ENCODE data around the gene SMPD4. TPM values are rescaled to one million over a fixed set of nuclear protein-coding genes. Genes with fewer than 3 reads are reported as not detected.
"Not testable (repeated sequence)": the region's sequence is repeated elsewhere in the genome, so short reads cannot be mapped to it uniquely, and the experiment has no call there.

Gene SMPD4
- total RNA-seq, 1 donor from 2014 or later: 26.7 TPM

DNA sequence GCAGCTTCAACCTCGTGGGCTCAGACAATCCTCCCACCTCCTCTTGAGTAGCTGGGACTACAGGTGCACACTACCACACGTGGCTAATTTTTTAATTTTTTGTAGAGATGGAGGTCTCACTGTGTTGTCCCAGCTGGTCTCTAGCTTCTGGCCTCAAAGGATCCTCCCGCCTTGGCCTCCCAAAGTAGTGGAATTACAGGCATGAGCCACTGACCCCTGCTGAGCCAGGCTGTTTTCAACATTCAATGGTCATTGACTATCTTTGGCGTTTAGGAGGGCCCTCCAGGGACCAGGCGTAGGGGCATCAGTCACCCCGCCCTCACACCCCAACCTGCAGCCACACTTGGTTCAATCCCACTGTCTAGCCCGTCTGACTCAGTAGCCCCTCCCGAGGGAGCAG, 5.9 kb upstream of the SMPD4 start:
- H3K9me3 ChIP-seq (replicated peaks): no peaks in the 10 kb centered on the region
- no peaks in the 10 kb centered on the region for H3K27me3 ChIP-seq (ENCODE audit: low read depth)
- DNase-seq: no peak
- H3K4me1 ChIP-seq: peaks cover 25% of the 10 kb centered on the region
- no peak overlapping the region for H3K27ac ChIP-seq (replicated peaks)
- intact Hi-C loops (cut with micrococcal nuclease): no loop called here
- H3K36me3 ChIP-seq: peaks cover 10% of the 10 kb centered on the region
- TF ChIP-seq, protein P1, sequence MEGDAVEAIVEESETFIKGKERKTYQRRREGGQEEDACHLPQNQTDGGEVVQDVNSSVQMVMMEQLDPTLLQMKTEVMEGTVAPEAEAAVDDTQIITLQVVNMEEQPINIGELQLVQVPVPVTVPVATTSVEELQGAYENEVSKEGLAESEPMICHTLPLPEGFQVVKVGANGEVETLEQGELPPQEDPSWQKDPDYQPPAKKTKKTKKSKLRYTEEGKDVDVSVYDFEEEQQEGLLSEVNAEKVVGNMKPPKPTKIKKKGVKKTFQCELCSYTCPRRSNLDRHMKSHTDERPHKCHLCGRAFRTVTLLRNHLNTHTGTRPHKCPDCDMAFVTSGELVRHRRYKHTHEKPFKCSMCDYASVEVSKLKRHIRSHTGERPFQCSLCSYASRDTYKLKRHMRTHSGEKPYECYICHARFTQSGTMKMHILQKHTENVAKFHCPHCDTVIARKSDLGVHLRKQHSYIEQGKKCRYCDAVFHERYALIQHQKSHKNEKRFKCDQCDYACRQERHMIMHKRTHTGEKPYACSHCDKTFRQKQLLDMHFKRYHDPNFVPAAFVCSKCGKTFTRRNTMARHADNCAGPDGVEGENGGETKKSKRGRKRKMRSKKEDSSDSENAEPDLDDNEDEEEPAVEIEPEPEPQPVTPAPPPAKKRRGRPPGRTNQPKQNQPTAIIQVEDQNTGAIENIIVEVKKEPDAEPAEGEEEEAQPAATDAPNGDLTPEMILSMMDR (IDR thresholded peaks at IDR 0.05; ENCODE audit: borderline replicate concordance): no peak
- H3K4me3 ChIP-seq: no peak overlapping the region

DNA sequence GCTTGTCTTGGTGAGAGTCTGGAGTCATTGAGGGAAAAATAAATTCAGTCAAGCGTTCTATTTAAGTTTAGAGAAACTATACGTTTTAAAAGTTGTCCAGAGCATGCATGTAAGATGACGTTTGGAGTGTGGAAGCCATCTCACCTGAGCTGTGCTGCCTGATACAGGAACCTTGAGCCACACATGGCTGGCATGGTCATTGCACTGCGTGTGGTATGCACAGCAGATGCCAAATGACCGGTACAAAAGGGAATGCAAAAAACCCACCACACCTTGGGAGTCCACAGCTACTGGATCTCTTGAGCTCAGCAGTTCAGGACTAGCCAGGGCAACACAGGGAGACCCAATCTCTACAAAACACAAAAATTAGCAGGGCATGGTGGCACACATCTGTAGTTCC, 5.0 kb upstream of the SMPD4 start:
- Histone ChIP-seq H3K36me3 (peaks cover 7% of the 10 kb centered on the region), H3K4me3 (no peak overlapping the region), H3K27me3 (ENCODE audit: low read depth) (no peaks in the 10 kb centered on the region), H3K4me1 (peaks cover 28% of the 10 kb centered on the region), H3K27ac (replicated peaks) (peak overlapping the region; percentile 30), H3K9me3 (replicated peaks) (no peaks in the 10 kb centered on the region)
- DNase-seq: no peak
- intact Hi-C loops (cut with micrococcal nuclease): no loop called here
- TF ChIP-seq, protein P1 (IDR thresholded peaks at IDR 0.05; ENCODE audit: borderline replicate concordance): no peak

DNA sequence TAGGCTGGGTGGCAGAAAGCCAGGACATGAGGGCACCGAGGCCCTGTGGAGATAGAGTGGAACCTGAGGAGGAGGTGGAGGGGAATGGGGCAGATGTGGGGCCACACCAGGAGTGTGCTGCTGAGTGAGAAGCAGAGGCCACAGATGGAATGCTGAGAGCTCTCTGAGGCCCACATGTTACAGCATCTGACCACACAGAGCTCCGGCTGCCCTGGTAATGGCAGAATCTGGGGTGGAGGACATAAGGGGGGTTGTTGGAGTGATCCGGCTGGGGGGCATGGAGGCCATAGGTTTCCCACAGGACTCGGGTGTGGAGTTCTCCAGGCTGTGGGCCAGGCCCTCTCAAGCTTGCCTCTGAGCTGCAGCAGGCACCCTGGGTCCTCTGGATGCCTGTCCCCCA, 4.5 kb upstream of the SMPD4 start:
- Histone ChIP-seq H3K9me3 (replicated peaks) (no peaks in the 10 kb centered on the region), H3K4me3 (no peak overlapping the region), H3K27me3 (ENCODE audit: low read depth) (no peaks in the 10 kb centered on the region), H3K4me1 (peaks cover 32% of the 10 kb centered on the region), H3K36me3 (peaks cover 2% of the 10 kb centered on the region), H3K27ac (replicated peaks) (peak overlapping the region; percentile 30)
- TF ChIP-seq, protein P1 (IDR thresholded peaks at IDR 0.05; ENCODE audit: borderline replicate concordance): no peak
- DNase-seq: no peak
- intact Hi-C loops (cut with micrococcal nuclease): no loop called here

DNA sequence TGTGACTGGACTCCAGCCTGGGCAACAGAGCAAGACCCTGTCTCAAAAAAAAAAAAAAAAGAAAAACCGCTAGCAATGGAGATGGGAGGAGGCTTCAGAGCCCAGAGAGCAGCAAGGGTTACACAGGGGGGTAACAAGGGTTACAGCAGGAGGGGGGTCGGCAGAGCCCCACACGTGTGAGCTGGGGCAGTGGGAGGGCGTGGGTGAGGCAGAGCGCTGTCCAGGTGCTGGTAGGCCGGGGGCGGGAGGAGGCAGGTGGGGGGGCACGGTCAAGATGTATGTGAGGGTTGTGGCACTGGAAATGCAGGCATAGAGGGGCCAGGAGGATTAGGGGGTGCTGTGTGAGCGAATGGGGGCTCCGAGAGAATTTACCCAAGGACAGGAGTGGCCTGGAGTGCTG, 4.0 kb upstream of the SMPD4 start:
- H3K36me3 ChIP-seq: no peaks in the 10 kb centered on the region
- DNase-seq: no peak
- no peaks in the 10 kb centered on the region for H3K27me3 ChIP-seq (ENCODE audit: low read depth)
- peaks cover 37% of the 10 kb centered on the region for H3K4me1 ChIP-seq
- H3K9me3 ChIP-seq (replicated peaks): no peaks in the 10 kb centered on the region
- no peak overlapping the region for H3K4me3 ChIP-seq
- H3K27ac ChIP-seq (replicated peaks): no peak overlapping the region
- intact Hi-C loops (cut with micrococcal nuclease): no loop called here
- TF ChIP-seq, protein P1 (IDR thresholded peaks at IDR 0.05; ENCODE audit: borderline replicate concordance): no peak

DNA sequence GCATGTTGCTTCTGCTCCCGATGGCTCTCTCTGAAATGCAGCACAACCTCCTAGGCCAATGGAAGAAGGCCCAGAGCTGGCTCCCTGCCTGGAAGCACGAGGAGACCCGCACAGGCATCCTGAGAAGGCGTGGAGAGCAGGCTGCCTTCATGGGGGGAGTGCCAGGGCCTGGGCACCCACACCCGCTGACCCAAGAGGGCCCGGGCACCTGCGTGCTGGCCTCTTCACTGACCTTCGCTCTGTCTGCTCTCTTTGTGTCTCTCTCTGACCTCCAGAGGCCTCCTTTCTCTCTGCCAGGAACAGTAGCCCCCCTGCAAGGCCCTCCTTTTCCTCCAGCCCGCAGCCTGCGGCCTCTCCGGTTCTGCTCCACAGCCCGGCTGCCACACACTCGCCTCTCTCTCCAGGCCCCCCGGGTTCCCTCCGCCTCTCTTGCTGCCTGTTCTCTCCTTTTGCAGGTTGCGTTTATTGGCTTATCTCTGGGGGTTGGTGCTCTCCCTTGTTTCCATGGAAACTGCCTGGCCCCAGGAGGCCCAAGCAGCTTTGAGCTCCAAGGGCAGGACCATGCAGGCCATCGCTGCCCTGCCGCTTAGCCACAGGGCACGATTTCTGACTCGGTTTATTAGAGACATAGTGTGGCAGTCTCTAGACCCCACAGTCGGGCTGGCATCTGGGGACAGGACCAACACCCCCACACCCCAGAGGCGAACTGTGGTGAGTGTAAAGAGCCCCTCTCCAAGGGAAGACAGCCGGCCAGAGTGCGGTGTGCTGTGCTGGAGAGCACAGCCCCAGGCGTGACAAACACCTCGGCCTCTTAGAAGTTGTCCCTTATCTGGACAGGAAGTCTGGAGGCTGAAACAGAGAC, 2.3 kb upstream of the SMPD4 start:
- intact Hi-C loops (cut with micrococcal nuclease): no loop called here
- Histone ChIP-seq H3K27ac (replicated peaks) (peak overlapping the region; percentile 98), H3K36me3 (peaks cover 3% of the 10 kb centered on the region), H3K4me3 (peak overlapping the region; percentile 90), H3K4me1 (peaks cover 48% of the 10 kb centered on the region), H3K9me3 (replicated peaks) (no peaks in the 10 kb centered on the region), H3K27me3 (ENCODE audit: low read depth) (no peaks in the 10 kb centered on the region)
- TF ChIP-seq, protein P1 (IDR thresholded peaks at IDR 0.05; ENCODE audit: borderline replicate concordance): no peak
- DNase-seq: peak; percentile 63

DNA sequence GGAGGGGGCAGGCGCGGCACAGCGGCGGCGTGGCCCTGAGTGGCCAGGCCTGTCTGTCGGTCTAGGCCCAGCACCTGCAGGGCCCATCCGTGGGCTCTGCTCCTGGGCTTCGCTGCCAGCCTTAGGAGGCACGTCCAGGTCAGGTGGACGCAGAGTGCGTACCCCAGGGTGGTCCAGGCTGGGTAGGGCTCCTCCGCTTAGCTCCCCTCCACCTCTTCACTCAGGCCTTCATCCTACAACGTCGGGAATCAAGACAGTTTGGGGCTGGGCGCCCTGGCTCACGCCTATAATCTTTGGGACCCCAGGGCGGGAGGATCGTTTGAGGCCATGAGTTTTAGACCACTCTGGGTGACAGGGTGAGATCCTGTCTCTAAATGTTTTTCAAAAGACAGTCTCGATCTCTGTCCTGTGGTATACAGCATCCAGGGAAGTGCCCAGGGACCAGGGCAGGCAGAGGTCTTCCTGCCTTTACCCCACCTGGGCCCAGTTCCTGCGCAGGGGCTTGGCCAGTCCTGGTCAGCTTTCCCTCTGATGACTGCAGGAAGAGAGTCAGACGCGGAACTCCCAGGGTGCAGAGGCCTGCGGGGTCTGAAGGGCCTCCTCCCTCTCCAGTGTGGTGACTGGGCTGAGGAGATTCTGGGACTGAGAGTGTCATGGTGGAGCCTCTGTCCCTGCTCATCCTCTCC, 1.6 kb upstream of the SMPD4 start:
- Histone ChIP-seq H3K27ac (replicated peaks) (peak overlapping the region; percentile 98), H3K4me1 (peaks cover 48% of the 10 kb centered on the region), H3K4me3 (peak overlapping the region; percentile 90)
- H3K27me3 ChIP-seq (ENCODE audit: low read depth); DNase-seq; H3K36me3 ChIP-seq; H3K9me3 ChIP-seq (replicated peaks); intact Hi-C loops (cut with micrococcal nuclease): not testable (repeated sequence)

Data from left ventricle myocardium inferior (tissue), 1 donor.